Measurements from ENCODE around the gene CATSPERZ. TPM values are rescaled to one million over a fixed set of nuclear protein-coding genes. Genes with fewer than 3 reads are reported as not detected.
"Not testable (repeated sequence)": the region's sequence is repeated elsewhere in the genome, so short reads cannot be mapped to it uniquely, and the experiment has no call there.

Gene CATSPERZ
- total RNA-seq, 1 experiment from 2014 or later, result not detected

- no peak for DNase-seq (ENCODE audit: low spot score)
Measured at GRCh38 chr11:64318766-64319761, 18.9 kb downstream of the CATSPERZ start.

GRCh38 chr11:64320556-64320955 lies 20.4 kb downstream of the CATSPERZ start:
- no peak for DNase-seq (ENCODE audit: low spot score)

- DNase-seq (ENCODE audit: low spot score), result no peak
Measured at GRCh38 chr11:64321026-64321425, 20.9 kb downstream of the CATSPERZ start.

- peak; percentile 86 for DNase-seq (ENCODE audit: low spot score)
Measured at GRCh38 chr11:64321533-64321932, 21.4 kb downstream of the CATSPERZ start.

GRCh38 chr11:64322925-64323260 lies 22.7 kb downstream of the CATSPERZ start:
- no peak for DNase-seq (ENCODE audit: low spot score)

- DNase-seq (ENCODE audit: low spot score), result no peak
Measured at GRCh38 chr11:64323373-64323772, 23.2 kb downstream of the CATSPERZ start.

- not testable (repeated sequence) for DNase-seq (ENCODE audit: low spot score)
Measured at GRCh38 chr11:64323984-64324383, 23.8 kb downstream of the CATSPERZ start.

GRCh38 chr11:64324692-64325469 lies 24.7 kb downstream of the CATSPERZ start:
- DNase-seq (ENCODE audit: low spot score), result no peak

GRCh38 chr11:64327375-64327774 lies 27.2 kb downstream of the CATSPERZ start:
- DNase-seq (ENCODE audit: low spot score), result no peak

- no peak for DNase-seq (ENCODE audit: low spot score)
Measured at GRCh38 chr11:64327993-64328392, 27.8 kb downstream of the CATSPERZ start.

- DNase-seq (ENCODE audit: low spot score), result no peak
Measured at GRCh38 chr11:64330888-64331287, 30.7 kb downstream of the CATSPERZ start.

GRCh38 chr11:64331569-64332371 lies 31.6 kb downstream of the CATSPERZ start:
- DNase-seq (ENCODE audit: low spot score), result peak; percentile 88

- DNase-seq (ENCODE audit: low spot score), result no peak
Measured at GRCh38 chr11:64333556-64333955, 33.4 kb downstream of the CATSPERZ start.

GRCh38 chr11:64334764-64335735 lies 34.9 kb downstream of the CATSPERZ start:
- DNase-seq (ENCODE audit: low spot score), result peak; percentile 94

GRCh38 chr11:64337538-64338249 lies 37.5 kb downstream of the CATSPERZ start:
- DNase-seq (ENCODE audit: low spot score), result no peak

- no peak for DNase-seq (ENCODE audit: low spot score)
Measured at GRCh38 chr11:64338716-64339115, 38.6 kb downstream of the CATSPERZ start.

- DNase-seq (ENCODE audit: low spot score), result no peak
Measured at GRCh38 chr11:64339286-64339685, 39.1 kb downstream of the CATSPERZ start.

- DNase-seq (ENCODE audit: low spot score), result no peak
Measured at GRCh38 chr11:64339754-64340408, 39.7 kb downstream of the CATSPERZ start, which contains the start of gene CCDC88B. Gene CCDC88B, plus strand, starts transcription at chr11:64340204. Its CDS starts 63 bp downstream, at chr11:64340267.

GRCh38 chr11:64340671-64341335 lies 40.6 kb downstream of the CATSPERZ start:
- no peak for DNase-seq (ENCODE audit: low spot score)

All from H4 (cell line).